SKM-1 (cell line): ENCODE measurements around the gene MYH8.

Source experiments
- DNase-seq: peaks from one replicate; lab custom pipeline; 2025; ENCODE audit not compliant: unreplicated experiment; lab: John Stamatoyannopoulos, UW

MYH8 gene

GRCh38 chr17:10421900-10422542 lies at the start of gene MYH8:
Gene MYH8 (minus strand): TSS chr17:10421950. CDS start chr17:10420227, 1,723 bp downstream.
- DNase-seq: no peak

- no peak for DNase-seq
Observed at GRCh38 chr17:10469459-10469858, 47.7 kb upstream of the MYH8 start, which contains the start of gene MYH4. Gene MYH4 (minus strand): TSS chr17:10469559. CDS start chr17:10466745, 2,814 bp downstream.

- DNase-seq: no peak
Observed at GRCh38 chr17:10463402-10463801, 41.7 kb upstream of the MYH8 start.

DNA sequence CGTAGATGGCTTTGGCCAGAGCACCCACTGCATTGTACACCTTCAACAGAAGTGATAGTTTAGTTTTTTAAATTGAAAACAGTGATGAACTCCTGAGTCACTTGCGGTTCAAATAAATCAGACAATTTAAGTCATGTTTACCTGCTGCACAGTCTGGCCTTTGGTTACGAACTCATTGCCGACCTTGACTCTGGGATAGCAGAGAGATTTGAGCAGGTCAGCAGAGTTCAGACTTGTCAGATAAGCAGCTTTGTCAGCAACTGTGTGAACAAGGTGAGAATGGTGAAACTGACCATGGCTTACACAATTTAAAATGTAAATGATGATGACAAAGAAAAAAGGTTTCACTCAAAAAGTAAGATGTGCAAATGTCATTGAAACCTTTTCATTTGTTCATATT lies 38.3 kb upstream of the MYH8 start:
- no peak for DNase-seq

- no peak for DNase-seq
Observed at GRCh38 chr17:10458701-10459100, 37.0 kb upstream of the MYH8 start.

GRCh38 chr17:10457952-10458351 lies 36.2 kb upstream of the MYH8 start:
- no peak for DNase-seq

DNA sequence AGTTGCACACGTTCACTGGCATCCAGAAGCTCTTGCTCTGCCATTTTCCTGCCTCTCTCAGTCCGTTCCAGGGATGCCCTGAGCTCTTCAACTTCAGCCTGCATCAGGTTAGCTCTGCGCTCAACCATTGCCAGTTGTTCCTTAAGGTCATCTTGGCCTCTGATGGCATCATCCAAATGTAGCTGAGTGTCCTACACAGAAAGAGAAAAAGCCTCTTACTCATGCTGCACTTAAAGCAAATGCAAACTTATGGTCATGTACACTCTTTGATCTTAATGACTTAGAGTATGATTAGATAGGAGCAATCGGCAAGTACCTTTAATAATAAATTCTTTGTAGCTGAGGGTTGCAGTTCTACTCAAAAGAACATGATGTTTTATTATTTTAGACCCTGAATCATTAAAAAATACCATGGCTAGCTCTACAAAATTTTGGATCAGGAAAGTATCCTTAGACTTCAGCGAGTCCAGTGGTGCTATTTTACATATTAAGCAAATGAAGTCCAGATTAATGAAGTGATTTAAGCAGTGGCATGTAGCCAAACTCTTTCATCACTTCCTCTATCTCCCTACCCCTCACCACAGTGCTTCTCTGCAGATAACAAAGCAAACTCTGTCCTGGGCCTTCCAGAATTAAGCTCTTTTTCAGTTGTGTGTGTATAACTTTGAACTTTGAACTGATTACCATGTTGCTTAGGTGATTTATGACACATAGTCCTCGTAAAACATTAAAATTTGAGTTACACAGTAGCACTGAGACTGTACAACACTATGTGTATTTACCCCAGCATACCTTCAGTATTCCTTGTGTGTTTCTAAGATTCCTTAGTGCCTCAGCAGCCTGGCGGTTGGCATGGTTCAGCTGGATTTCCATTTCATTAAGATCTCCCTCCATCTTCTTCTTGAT lies 25.5 kb upstream of the MYH8 start:
- no peak for DNase-seq

- no peak for DNase-seq
Observed at GRCh38 chr17:10439816-10440215, 18.1 kb upstream of the MYH8 start.

- DNase-seq: no peak
Observed at GRCh38 chr17:10435096-10435495, 13.3 kb upstream of the MYH8 start.

GRCh38 chr17:10429421-10430045 lies 7.8 kb upstream of the MYH8 start:
- DNase-seq: no peak

DNA sequence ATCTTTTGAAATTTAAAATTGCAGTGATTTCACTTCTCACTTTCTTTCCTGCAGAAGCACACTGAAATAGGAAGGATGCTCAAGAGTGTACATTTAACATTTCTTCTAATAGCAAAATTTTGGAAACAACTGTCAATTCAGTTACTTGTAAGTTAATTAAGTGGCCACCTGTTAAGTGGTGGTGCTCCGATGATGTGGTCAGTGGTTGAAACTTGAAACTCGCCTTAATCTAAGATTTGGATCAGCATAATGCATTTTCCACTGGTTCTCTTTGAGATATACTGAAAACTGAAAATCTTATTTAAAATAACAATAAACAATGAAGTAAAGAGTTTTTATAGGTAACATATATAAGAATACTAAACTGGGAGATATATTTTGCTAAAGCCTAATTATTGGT lies 7.0 kb upstream of the MYH8 start:
- DNase-seq: no peak

GRCh38 chr17:10421211-10421610 lies 539 bp downstream of the MYH8 start:
- no peak for DNase-seq

GRCh38 chr17:10420811-10421210 lies 939 bp downstream of the MYH8 start:
- DNase-seq: no peak

- no peak for DNase-seq
Observed at GRCh38 chr17:10417431-10417830, 4.3 kb downstream of the MYH8 start.

GRCh38 chr17:10415161-10415560 lies 6.6 kb downstream of the MYH8 start:
- no peak for DNase-seq

GRCh38 chr17:10403589-10403988 lies 18.2 kb downstream of the MYH8 start:
- DNase-seq: no peak

GRCh38 chr17:10398352-10398751 lies 23.4 kb downstream of the MYH8 start:
- DNase-seq: no peak

GRCh38 chr17:10396524-10397163 lies 25.1 kb downstream of the MYH8 start:
- no peak for DNase-seq

DNA sequence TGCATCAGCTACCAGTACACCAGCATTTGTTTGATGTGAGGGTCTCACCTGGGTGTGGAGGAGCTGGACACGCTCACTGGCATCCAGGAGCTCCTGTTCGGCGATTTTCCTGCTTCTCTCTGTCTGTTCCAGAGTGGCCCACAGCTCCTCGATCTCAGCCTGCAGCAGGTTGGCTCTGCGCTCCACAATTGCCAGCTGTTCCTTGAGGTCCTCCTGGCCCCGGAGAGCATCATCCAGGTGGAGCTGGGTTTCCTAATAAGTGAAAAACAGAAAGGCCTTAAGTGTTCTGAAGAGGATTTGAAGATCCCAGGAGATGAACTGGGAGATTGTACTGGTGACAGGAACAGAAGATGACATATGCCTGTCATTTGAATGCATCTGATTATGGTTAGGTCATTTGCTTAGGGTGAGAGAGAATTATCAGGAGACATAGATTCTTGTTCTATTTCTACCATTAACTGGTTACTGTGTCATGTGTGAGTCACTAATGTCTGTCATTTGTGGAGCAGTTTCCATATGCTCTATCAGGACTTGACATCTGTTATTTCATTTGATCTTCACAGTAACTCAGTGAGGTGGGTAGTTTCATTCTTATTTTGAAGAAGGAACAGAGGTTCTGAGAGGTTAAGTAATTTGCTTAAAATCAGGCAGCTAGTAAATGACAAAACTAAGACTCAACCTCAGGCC lies 27.4 kb downstream of the MYH8 start:
- DNase-seq: no peak

DNA sequence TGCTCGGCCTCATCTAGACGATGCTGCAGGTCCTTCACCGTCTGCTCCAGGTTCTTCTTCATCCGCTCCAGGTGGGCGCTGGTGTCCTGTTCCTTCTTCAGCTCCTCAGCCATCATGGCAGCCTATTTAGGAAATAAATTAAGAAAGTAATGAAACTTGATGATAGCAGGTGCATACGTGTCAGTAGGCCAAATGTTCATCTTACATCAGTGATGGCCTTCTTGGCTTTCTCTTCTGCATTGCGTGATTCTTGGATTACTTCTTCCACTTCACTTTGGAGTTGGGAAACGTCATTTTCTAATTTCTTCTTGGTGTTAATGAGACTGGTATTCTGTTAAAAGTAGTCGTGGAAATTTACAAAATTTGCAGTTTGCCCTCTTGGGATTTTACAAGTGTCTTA lies 28.9 kb downstream of the MYH8 start:
- DNase-seq: no peak

- no peak for DNase-seq
Observed at GRCh38 chr17:10385871-10386270, 35.9 kb downstream of the MYH8 start.
